Fibroblast of lung (primary cell): ENCODE data around the gene B3GALT5. TPM values are rescaled to one million over a fixed set of nuclear protein-coding genes. Genes with fewer than 3 reads are reported as not detected.

ENCODE experiments used
- DNase-seq, 2 donors: peaks; one replicate each; pipeline versions ENCODE4 v3.0.0 to v3.0.0-alpha.2; 2010; ENCODE audit warnings: low read depth in 2 of 2
- H2AFZ ChIP-seq: 2 replicates; pipeline ENCODE4 v1.5.1; 2012; ENCODE audit warnings: low read length, control low read depth, inconsistent platforms
- H3K27ac ChIP-seq: 2 replicates; pipeline ENCODE4 v1.5.1; 2011; ENCODE audit warnings: low read length, control low read depth; ENCODE audit not compliant: insufficient read depth
- H3K27me3 ChIP-seq: 2 replicates; pipeline ENCODE4 v1.5.1; 2011; ENCODE audit warnings: mild to moderate bottlenecking, low read length; ENCODE audit not compliant: control insufficient read depth, insufficient read depth
- H3K36me3 ChIP-seq: 2 replicates; pipeline ENCODE4 v1.5.1; 2011; ENCODE audit warnings: low read length; ENCODE audit not compliant: control insufficient read depth, insufficient read depth
- H3K4me1 ChIP-seq: 2 replicates; pipeline ENCODE4 v1.5.1; 2011; ENCODE audit warnings: low read length; ENCODE audit not compliant: control insufficient read depth, insufficient read depth; ENCODE audit errors: extremely low read depth
- H3K4me2 ChIP-seq: 2 replicates; pipeline ENCODE4 v1.5.1; 2011; ENCODE audit warnings: low read length, control low read depth; ENCODE audit not compliant: insufficient read depth; ENCODE audit errors: extremely low read depth
- H3K4me3 ChIP-seq, 4 experiments: fragments of 200-600 bp in 1 of 4; sonication (generic) in 1 of 4; replicated peaks in 1 of 4; 2 replicates each; pipeline ENCODE4 v1.5.1; 2011 to 2016; ENCODE audit warnings: low read length in 4 of 4, low read depth in 3 of 4, mild to moderate bottlenecking in 3 of 4, control low read depth in 2 of 4, inconsistent platforms in 1 of 4, mixed read lengths in 1 of 4; ENCODE audit not compliant: insufficient read depth in 1 of 4; ENCODE audit errors: control extremely low read depth in 1 of 4
- H3K79me2 ChIP-seq: 2 replicates; pipeline ENCODE4 v1.5.1; 2012; ENCODE audit warnings: mild to moderate bottlenecking, low read length, inconsistent platforms; ENCODE audit not compliant: control insufficient read depth, insufficient read depth
- H3K9ac ChIP-seq: 2 replicates; pipeline ENCODE4 v1.5.1; 2011; ENCODE audit warnings: mild to moderate bottlenecking, low read length, control low read depth; ENCODE audit not compliant: insufficient read depth
- H3K9me3 ChIP-seq: 2 replicates; pipeline ENCODE4 v1.5.1; 2012; ENCODE audit warnings: low read depth, low read length; ENCODE audit not compliant: control insufficient read depth, insufficient read depth
- H4K20me1 ChIP-seq: 2 replicates; pipeline ENCODE4 v1.5.1; 2011; ENCODE audit warnings: low read length; ENCODE audit not compliant: control insufficient read depth, insufficient read depth; ENCODE audit errors: extremely low read depth
- CTCF ChIP-seq, 2 donors: IDR thresholded peaks in 1 of 2; conservative IDR thresholded peaks in 1 of 2; 1 replicate in 1 of 2; 2 replicates in 1 of 2; pipeline ENCODE4 v1.5.1; 2011 to 2012; ENCODE audit warnings: low read length in 2 of 2, control low read depth in 1 of 2, inconsistent platforms in 1 of 2, low read depth in 1 of 2, mild to moderate bottlenecking in 1 of 2
- EZH2 ChIP-seq: IDR thresholded peaks from 2 replicates; pipeline ENCODE4 v1.5.1; 2012; ENCODE audit warnings: low read length, control low read depth, mild to moderate bottlenecking; ENCODE audit errors: missing control alignments
- polyA plus RNA-seq, 2 donors: library from polyadenylated mRNA; depleted of rRNA in 1 of 2; stranded (reverse) in 1 of 2; unstranded in 1 of 2; fragments of >200 nt; gene quantifications; 2 replicates each; pipeline ENCODE4 v1.2.1, GENCODE V29; 2011 to 2012; ENCODE audit warnings: missing spikeins in 1 of 2
- total RNA-seq: library from RNA; depleted of rRNA; stranded (reverse); fragments of >200 nt; gene quantifications from 2 replicates; pipeline ENCODE4 v1.2.1, GENCODE V29; 2014

The B3GALT5 gene
- total and polyA plus RNA-seq, 2 donors (not counting 1 experiment from before 2014, with no cell fraction given), result under 0.01 TPM

- peaks cover 3% of the 10 kb centered on the region for H3K4me1 ChIP-seq
- H3K79me2 ChIP-seq, result no peaks in the 10 kb centered on the region
- H4K20me1 ChIP-seq, result no peaks in the 10 kb centered on the region
- no peaks in the 10 kb centered on the region for H3K9me3 ChIP-seq
- H2AFZ ChIP-seq, result no peak overlapping the region
- H3K27ac ChIP-seq, result no peak overlapping the region
- no peak for DNase-seq
- no peaks in the 10 kb centered on the region for H3K36me3 ChIP-seq
- no peak overlapping the region for H3K4me3 ChIP-seq
- no peak overlapping the region for H3K9ac ChIP-seq
- TF ChIP-seq EZH2, result no peak
- no peak for TF ChIP-seq CTCF (conservative IDR thresholded peaks at IDR 0.05 in 1 of 2, IDR thresholded peaks at IDR 0.05 in 1 of 2; ENCODE audit: low read depth in 1 of 2, low read length in 2 of 2)
- H3K4me2 ChIP-seq, result no peak overlapping the region
- H3K27me3 ChIP-seq, result no peaks in the 10 kb centered on the region
Measured at GRCh38 chr21:39663066-39663465, 50.3 kb downstream of the B3GALT5 start.

GRCh38 chr21:39663742-39664492 is 51.2 kb downstream of the B3GALT5 start:
- H3K9me3 ChIP-seq, result no peaks in the 10 kb centered on the region
- H3K36me3 ChIP-seq, result no peaks in the 10 kb centered on the region
- no peak for TF ChIP-seq CTCF (conservative IDR thresholded peaks at IDR 0.05 in 1 of 2, IDR thresholded peaks at IDR 0.05 in 1 of 2; ENCODE audit: low read depth in 1 of 2, low read length in 2 of 2)
- TF ChIP-seq EZH2, result no peak
- no peak overlapping the region for H3K4me2 ChIP-seq
- no peak for DNase-seq
- H3K4me3 ChIP-seq, result no peak overlapping the region
- H3K79me2 ChIP-seq, result no peaks in the 10 kb centered on the region
- H3K4me1 ChIP-seq, result peaks cover 3% of the 10 kb centered on the region
- H3K9ac ChIP-seq, result no peak overlapping the region
- H3K27me3 ChIP-seq, result no peaks in the 10 kb centered on the region
- no peak overlapping the region for H2AFZ ChIP-seq
- H3K27ac ChIP-seq, result no peak overlapping the region
- no peaks in the 10 kb centered on the region for H4K20me1 ChIP-seq

- no peaks in the 10 kb centered on the region for H3K9me3 ChIP-seq
- DNase-seq, result no peak
- no peak overlapping the region for H3K4me3 ChIP-seq
- H3K27ac ChIP-seq, result no peak overlapping the region
- H3K4me2 ChIP-seq, result no peak overlapping the region
- TF ChIP-seq EZH2 (no peak), CTCF (conservative IDR thresholded peaks at IDR 0.05 in 1 of 2, IDR thresholded peaks at IDR 0.05 in 1 of 2; ENCODE audit: low read depth in 1 of 2, low read length in 2 of 2) (no peak)
- H3K4me1 ChIP-seq, result peaks cover 3% of the 10 kb centered on the region
- no peaks in the 10 kb centered on the region for H3K27me3 ChIP-seq
- no peaks in the 10 kb centered on the region for H3K36me3 ChIP-seq
- H3K9ac ChIP-seq, result no peak overlapping the region
- H2AFZ ChIP-seq, result no peak overlapping the region
- H3K79me2 ChIP-seq, result no peaks in the 10 kb centered on the region
- H4K20me1 ChIP-seq, result no peaks in the 10 kb centered on the region
Measured at GRCh38 chr21:39664586-39664985, 51.8 kb downstream of the B3GALT5 start.
